ENCODE measurements around the gene TUBB3.
"Not testable (repeated sequence)": the region's sequence is repeated elsewhere in the genome, so short reads cannot be mapped to it uniquely, and the experiment has no call there.

TUBB3 gene

DNA sequence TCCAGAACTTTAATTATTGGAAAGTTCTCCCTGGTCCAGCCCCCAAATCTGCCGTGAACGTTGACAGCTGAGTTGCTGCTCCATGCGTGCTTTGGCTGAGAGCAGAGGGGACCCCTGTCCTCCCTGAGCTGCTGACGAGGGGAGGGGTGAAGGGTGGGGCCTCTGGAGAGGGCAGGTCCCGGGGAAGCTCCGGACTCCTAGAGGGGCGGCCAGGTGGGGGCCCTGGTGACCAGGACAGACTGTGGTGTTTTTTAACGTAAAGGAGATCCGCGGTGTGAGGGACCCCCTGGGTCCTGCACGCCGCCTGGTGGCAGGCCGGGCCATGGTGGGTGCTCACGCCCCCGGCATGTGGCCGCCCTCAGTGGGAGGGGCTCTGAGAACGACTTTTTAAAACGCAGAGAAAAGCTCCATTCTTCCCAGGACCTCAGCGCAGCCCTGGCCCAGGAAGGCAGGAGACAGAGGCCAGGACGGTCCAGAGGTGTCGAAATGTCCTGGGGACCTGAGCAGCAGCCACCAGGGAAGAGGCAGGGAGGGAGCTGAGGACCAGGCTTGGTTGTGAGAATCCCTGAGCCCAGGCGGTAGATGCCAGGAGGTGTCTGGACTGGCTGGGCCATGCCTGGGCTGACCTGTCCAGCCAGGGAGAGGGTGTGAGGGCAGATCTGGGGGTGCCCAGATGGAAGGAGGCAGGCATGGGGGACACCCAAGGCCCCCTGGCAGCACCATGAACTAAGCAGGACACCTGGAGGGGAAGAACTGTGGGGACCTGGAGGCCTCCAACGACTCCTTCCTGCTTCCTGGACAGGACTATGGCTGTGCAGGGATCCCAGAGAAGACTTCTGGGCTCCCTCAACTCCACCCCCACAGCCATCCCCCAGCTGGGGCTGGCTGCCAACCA is 4.4 kb upstream of the TUBB3 start, which contains the start of gene MC1R:
MC1R (plus strand) TSS at position 410 of the 895 bp plus-strand sequence; CDS start at position 807, 397 bp downstream.
- DNase-seq (ENCODE audit: low read depth): no peak

DNA sequence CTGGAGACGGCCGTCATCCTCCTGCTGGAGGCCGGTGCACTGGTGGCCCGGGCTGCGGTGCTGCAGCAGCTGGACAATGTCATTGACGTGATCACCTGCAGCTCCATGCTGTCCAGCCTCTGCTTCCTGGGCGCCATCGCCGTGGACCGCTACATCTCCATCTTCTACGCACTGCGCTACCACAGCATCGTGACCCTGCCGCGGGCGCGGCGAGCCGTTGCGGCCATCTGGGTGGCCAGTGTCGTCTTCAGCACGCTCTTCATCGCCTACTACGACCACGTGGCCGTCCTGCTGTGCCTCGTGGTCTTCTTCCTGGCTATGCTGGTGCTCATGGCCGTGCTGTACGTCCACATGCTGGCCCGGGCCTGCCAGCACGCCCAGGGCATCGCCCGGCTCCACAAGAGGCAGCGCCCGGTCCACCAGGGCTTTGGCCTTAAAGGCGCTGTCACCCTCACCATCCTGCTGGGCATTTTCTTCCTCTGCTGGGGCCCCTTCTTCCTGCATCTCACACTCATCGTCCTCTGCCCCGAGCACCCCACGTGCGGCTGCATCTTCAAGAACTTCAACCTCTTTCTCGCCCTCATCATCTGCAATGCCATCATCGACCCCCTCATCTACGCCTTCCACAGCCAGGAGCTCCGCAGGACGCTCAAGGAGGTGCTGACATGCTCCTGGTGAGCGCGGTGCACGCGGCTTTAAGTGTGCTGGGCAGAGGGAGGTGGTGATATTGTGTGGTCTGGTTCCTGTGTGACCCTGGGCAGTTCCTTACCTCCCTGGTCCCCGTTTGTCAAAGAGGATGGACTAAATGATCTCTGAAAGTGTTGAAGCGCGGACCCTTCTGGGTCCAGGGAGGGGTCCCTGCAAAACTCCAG is 3.4 kb upstream of the TUBB3 start:
- no peak for DNase-seq (ENCODE audit: low read depth)

DNA sequence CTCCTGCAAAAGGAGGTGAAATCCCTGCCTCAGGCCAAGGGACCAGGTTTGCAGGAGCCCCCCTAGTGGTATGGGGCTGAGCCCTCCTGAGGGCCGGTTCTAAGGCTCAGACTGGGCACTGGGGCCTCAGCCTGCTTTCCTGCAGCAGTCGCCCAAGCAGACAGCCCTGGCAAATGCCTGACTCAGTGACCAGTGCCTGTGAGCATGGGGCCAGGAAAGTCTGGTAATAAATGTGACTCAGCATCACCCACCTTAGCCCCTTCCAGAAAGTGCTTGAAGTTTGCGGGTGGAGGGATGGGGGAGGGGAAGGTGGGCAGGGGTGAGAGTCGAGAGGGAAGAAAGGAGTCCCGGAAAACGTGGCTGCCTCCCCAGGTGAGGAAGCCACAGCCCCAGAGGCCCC is 2.4 kb upstream of the TUBB3 start:
- DNase-seq (ENCODE audit: low read depth): no peak

DNA sequence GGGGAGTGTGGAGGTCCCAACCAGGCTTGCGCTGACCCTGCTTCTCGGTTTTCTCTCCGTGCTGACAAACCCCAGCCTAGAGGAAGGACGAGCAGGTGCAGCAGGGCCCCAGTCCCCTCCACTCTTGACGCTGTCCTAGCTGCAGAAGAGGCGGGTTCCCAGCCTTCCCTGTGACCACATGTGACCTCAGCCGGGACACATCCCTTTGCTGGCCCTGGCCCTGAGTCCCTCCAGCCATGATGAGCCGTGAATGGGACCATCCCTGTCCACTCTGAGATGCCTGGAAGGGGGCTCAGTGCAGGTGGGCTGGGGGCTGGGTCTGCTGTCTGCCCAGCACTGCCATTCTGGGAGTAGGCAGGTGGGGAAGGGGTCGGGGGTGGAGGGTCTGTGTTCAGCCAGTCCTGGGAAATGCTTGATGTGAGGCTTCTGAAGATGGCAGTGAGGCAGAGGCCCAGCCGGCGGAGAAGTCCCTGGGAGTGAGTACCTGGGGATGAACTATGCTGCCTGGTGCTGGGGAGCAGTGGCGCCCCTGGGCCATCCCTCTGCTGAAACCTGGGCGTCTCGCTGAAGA is 1.9 kb upstream of the TUBB3 start:
- DNase-seq (ENCODE audit: low read depth): no peak

DNA sequence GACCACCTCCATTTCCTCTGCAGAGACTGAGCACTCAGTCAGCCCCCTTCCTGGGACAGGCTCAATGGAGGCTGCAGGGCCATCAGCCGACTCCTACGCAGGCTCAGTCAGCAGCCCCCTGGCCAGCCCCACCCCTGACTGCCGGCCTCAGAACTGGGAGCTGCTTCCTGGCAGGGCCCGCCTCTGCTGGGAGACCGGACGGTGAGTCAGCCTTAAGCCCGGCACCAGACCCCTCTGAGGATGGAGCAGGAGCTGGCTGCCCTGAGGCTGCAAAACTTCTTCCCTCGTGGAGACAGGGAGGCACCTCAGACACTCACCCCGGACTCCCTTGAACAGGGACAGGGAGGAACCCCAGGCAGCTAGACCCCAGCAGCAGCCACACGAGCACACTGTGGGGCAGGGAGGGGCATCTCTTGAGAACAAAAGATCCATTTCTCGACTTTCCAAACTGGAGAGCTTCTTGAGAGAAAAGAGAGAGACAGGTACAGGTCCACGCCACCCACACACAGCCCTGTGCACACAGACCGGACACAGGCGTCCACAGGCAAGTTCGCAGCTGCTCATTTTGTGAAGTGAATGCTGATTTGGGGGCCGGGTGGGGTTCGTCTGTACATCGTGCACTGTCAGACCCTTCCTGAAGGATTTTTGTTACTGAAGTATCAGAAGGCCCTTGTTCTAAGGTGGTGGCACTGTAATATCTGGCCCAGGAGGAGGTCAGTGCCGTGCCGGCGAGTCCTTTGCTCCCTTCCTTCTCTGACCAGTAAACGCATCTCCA is 1.3 kb upstream of the TUBB3 start:
- no peak for DNase-seq (ENCODE audit: low read depth)

DNA sequence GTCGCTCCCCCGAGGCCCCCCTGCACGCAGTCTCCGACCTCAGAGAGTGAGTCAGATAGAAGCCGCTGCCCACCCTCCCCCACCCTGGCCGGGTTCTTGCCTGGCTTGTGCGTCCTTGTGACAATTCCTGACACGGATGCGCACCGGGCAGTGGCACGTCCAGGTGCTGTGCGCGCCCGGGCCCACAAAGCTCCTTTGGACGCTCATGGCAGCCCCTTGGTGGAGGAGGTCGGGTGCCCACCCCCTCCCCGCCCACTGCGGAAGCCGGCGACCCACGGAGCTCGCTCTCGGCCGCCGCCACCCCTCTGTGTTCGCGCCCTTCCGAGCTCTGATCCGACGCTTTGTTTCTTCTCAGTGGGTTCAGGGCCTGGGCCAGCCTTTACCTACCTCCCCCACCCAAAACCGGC is 662 bp upstream of the TUBB3 start:
- no peak for DNase-seq (ENCODE audit: low read depth)

DNA sequence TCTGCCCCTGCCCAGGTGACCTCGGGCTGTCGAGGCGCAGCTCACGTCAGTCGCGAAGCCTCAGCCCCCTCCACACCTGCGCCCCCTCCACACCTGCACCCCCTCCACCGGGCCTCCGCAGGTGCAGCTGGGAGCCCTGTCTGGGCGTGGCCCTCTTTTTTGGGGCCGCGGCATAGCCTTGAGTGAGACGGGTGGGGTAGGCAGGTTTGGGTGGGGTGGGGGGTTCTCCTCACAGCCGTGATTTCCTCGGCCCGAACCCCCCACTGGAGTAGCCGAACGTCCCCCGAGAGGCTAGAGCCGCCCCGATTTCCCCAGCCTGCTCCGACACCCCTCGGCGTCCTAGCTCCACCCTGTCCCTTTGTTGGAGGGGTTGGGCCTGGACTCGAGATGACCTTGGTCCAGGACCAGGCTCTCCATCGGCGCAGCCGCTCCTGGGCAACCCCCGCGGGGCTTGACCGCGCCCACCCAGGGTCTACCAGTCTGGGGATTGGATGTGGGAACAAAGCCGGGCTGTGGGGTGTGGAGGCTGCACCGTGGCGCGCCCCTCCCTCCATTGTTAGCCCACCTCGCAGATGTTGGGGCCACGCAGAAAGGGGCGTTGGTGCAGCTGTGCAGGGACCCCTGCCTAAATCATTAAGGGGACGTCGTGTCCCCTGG is 626 bp downstream of the TUBB3 start:
- DNase-seq (ENCODE audit: low read depth): no peak

DNA sequence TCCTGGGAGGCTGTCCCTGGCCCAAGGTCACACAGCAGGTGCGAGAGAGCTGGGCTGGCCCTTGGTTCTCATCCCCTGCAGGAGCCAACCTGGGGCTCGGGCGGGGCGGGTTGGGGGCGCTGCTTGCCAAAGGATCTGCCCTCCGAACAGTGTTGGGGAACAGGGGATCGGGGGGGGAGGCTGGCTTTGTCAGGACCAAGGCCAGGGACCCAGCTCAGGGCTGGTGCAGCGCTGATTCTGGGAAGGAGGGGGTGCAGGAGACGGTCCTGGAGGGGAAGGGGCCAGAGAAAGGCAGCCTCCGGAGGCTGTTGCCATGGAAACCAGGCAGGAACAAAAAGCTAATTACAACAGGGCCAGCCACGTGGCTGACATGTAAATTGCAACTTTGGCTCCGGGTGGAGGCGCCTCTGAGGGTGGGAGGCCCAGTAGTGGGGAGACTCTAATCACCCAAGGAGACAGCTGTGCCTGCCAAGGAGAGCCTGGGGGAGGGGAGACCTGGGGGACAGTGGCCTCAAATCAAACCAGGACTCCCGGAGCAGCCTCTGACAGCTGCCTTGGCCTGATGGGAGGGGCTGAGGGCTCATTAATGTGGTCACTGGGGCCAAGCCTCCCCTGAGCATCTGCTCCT is 1.3 kb downstream of the TUBB3 start:
- no peak for DNase-seq (ENCODE audit: low read depth)

DNA sequence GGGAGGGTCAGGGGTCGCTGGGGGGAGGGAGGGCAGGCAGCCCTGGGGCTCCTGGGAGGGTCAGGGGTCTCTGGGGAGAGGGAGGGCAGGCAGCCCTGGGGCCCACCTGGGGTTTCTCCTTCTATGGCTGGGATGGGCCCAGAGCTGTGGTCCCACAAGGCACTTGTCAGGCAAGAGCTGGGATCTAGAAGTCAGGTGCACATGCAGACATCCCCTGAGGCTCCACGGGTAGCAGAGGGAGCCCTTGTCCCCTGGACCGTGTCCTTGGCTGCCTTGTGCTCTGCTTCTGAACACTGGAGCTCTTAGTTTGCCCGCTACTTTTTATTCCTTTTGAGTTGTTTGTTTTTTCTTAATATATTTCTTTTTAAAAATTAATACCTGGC is 1.8 kb downstream of the TUBB3 start:
- no peak for DNase-seq (ENCODE audit: low read depth)

DNA sequence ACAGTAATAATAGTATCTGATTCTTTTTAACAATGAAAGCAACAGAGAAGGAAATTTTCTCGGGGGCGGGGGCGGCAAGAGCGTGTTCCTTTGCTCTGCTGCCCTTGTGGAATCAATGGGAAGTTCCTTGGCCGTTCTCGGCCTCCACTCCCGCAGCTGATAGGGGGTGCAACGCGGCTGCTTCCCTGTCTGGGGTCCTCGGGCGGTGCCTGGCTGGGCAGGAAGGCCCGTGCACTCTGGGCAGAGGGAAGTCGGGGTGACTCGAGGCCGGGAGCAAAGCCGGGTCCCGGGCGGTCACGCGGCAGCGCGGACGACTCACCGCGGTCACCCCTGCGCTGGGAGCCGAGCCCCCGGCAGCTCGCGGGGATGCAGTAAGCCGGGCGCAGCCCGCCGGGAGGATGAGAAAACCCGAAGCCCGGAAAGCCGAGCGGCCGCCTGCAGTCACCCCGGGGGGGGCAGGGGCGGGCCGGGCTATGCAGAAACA is 2.5 kb downstream of the TUBB3 start:
- DNase-seq (ENCODE audit: low read depth): no peak

DNA sequence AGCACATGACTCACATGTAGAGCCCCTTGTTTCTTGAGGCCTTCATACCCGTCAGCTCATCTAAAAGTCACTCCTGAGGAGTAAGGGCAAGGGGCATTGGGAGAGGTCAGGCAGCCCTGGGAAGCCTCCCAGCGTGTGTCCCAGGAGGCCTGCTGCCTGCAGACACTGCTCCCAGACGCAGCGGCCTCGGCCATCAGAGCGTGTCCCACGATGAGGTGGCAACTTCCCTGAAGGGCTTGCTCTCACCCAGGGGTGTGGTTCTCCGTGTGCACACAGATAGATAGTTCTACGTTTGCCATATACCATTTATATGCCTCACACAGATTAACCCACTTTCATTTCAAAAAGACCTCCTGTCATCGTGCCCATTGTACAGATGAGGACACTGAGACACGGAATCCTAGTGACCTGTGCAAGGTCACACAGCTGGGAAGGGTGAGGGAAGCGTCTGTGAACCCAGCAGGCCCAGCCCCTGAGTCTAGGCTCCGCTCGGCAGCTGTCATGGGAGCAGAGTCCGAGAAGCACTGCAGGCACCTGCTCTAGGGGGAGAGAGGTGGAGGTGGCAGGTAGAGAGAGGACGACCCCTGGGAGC is 8.3 kb downstream of the TUBB3 start:
- no peak for DNase-seq (ENCODE audit: low read depth)

DNA sequence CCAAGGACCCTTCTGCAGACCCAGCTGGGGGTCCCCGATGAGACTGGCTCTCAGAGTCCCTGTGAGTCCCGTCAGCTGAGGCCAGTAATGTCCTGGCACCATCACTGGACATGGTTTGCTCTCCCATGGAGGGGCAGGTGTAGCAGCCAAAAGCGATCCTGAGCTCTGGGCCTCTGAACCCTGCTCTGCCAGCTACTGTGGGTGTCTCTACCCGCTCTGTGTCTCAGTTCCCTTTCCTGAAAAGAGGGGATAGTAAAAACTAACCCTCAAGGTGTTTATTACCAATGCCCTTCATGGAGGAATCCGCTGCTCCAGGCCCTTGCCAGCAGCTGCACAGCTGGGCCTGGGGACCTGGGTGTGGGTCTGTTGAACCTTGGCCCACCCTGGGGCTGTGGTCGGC is 8.8 kb downstream of the TUBB3 start:
- DNase-seq (ENCODE audit: low read depth): no peak

DNA sequence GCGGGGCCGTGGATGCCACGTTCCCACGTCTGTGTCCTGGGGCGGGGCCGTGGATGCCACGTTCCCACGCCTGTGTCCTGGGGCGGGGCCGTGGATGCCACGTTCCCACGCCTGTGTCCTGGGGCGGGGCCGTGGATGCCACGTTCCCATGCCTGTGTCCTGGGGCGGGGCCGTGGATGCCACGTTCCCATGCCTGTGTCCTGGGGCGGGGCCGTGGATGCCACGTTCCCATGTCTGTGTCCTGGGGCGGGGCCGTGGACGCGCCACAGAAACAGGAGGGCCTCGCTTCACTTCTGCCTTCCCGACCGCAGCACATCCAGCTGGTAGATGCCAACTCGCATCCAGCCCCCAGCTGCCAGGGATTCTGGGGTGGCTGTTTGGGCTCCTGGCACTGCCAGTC is 10.9 kb downstream of the TUBB3 start:
- not testable (repeated sequence) for DNase-seq (ENCODE audit: low read depth)

DNA sequence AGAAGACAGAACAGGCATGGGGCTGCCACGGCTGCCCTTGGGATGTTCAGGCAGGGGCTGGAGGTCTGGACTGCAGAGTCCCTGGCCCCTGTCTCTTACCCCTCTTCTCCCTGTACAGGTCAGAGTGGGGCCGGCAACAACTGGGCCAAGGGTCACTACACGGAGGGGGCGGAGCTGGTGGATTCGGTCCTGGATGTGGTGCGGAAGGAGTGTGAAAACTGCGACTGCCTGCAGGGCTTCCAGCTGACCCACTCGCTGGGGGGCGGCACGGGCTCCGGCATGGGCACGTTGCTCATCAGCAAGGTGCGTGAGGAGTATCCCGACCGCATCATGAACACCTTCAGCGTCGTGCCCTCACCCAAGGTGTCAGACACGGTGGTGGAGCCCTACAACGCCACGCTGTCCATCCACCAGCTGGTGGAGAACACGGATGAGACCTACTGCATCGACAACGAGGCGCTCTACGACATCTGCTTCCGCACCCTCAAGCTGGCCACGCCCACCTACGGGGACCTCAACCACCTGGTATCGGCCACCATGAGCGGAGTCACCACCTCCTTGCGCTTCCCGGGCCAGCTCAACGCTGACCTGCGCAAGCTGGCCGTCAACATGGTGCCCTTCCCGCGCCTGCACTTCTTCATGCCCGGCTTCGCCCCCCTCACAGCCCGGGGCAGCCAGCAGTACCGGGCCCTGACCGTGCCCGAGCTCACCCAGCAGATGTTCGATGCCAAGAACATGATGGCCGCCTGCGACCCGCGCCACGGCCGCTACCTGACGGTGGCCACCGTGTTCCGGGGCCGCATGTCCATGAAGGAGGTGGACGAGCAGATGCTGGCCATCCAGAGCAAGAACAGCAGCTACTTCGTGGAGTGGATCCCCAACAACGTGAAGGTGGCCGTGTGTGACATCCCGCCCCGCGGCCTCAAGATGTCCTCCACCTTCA is 11.7 kb downstream of the TUBB3 start:
- no peak for DNase-seq (ENCODE audit: low read depth)

DNA sequence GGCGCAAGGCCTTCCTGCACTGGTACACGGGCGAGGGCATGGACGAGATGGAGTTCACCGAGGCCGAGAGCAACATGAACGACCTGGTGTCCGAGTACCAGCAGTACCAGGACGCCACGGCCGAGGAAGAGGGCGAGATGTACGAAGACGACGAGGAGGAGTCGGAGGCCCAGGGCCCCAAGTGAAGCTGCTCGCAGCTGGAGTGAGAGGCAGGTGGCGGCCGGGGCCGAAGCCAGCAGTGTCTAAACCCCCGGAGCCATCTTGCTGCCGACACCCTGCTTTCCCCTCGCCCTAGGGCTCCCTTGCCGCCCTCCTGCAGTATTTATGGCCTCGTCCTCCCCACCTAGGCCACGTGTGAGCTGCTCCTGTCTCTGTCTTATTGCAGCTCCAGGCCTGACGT is 12.5 kb downstream of the TUBB3 start:
- DNase-seq (ENCODE audit: low read depth): not testable (repeated sequence)

DNA sequence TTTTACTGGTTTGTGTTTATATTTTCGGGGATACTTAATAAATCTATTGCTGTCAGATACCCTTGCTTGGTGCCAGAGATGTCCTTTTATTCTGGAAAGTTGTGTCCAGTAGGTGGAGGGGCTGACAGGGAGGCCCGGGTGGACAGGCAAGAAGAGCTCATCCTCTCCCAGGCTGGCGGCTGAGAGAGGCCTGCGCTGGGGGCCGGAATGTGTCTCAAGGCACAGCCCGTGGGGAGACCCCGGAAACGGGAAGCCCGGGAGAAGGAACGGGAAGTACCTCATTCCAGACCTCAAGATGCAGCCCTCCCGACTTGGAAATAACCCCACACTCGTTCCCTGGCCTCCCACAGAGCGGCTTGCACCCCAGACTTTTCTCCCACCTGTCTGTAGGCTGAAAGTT is 12.9 kb downstream of the TUBB3 start:
- DNase-seq (ENCODE audit: low read depth): no peak

DNA sequence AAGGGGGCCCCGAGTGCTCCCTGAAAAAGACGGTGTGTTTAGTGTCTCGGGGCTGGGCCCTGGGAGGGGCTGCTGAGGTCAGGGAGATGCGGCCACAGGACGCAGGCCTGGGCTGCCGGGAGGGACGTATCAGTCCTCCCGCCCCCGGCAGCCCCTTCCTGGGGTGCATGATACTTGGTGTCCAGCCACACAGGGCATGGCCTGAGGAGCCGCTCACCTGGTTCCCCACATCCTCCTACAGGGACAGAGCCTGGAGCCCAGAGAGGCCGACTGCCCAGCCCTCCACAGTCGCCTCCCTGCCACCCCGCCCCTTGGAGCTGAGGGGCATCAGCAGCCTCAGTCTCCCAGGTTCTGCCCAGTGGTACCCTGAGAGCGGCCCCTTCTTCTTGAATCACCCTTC is 13.4 kb downstream of the TUBB3 start:
- no peak for DNase-seq (ENCODE audit: low read depth)

DNA sequence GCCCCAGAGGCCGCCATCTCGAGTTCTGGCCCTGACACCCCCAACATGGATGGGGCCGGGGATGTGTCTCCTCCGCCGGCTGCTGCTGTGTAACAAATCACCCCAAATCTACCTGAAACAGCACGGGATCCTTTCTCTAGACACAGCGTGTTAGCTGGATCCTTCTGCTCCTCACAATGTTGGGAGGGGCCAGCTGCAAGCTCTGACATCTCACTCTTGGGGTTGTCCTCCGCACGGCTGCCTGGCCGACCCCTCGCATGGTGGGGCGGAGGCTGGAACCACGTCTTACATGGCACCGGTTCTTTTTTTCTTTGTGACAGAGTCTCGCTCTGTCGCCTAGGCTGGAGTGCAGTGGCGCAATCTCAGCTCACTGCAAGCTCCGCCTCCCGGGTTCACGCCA is 13.8 kb downstream of the TUBB3 start:
- no peak for DNase-seq (ENCODE audit: low read depth)

DNA sequence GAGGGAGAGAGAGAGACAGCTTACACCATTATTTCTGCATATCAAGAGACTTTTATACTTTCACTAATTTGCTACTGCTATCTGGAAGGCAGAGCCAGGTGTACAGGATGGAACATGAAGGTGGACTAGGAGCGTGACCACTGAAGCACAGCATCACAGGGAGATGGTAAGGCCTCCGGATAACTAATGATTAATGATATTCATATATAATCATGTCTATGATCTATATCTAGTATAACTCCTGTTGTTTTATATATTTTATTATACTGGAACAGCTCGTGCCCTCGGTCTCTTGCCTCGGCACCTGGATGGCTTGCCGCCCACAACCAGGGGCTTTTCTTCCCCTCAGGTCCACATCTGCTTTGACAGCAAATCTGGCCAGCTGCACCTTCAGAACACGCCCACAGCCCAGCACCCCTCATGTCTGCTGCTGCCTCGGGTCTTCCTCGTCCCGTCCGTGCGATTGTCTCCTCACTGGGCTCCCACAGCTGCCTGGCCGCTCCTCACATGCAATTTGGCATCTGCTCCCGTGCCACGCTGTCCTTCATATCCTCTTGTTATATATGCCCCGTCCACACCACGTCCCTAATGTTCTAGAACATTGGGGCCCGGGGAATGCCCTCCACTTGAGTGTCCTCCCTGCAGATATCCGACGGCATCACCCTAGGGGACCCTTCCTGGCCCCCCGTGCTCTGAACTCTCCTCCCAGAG is 15.2 kb downstream of the TUBB3 start:
- no peak for DNase-seq (ENCODE audit: low read depth)

All from activated gamma-delta T cell treated with anti-CD3 and anti-CD28 coated beads, Interleukin-2, amount 50 U/mL, for 16 hours (primary cell).